NCI-H345 treated with DMSO at 0.1 percent for 48 hours (cell line): ENCODE measurements around the gene RHCG.

Experiments used
- DNase-seq: peaks from one replicate; lab custom pipeline; 2025; ENCODE audit not compliant: unreplicated experiment; lab: John Stamatoyannopoulos, UW

Gene RHCG

GRCh38 chr15:89446255-89446891 lies 50.0 kb downstream of the RHCG start:
- DNase-seq, result no peak

GRCh38 chr15:89445518-89445917 lies 50.9 kb downstream of the RHCG start:
- no peak for DNase-seq

- DNase-seq, result no peak
Observed at GRCh38 chr15:89444241-89445225, 51.9 kb downstream of the RHCG start.

- DNase-seq, result no peak
Observed at GRCh38 chr15:89443581-89443980, 52.8 kb downstream of the RHCG start.

GRCh38 chr15:89442671-89443307 lies 53.6 kb downstream of the RHCG start:
- DNase-seq, result no peak

GRCh38 chr15:89442155-89442554 lies 54.2 kb downstream of the RHCG start:
- no peak for DNase-seq

GRCh38 chr15:89441295-89441812 lies 55.0 kb downstream of the RHCG start:
- no peak for DNase-seq

- DNase-seq, result no peak
Observed at GRCh38 chr15:89439764-89440163, 56.6 kb downstream of the RHCG start.

- DNase-seq, result no peak
Observed at GRCh38 chr15:89436560-89437311, 59.6 kb downstream of the RHCG start.

- no peak for DNase-seq
Observed at GRCh38 chr15:89435362-89435761, 61.0 kb downstream of the RHCG start.

- DNase-seq, result no peak
Observed at GRCh38 chr15:89433686-89434085, 62.7 kb downstream of the RHCG start.

GRCh38 chr15:89430530-89431341 lies 65.6 kb downstream of the RHCG start:
- peak; percentile 22 for DNase-seq

GRCh38 chr15:89429986-89430385 lies 66.4 kb downstream of the RHCG start:
- DNase-seq, result no peak

GRCh38 chr15:89429023-89429422 lies 67.4 kb downstream of the RHCG start:
- DNase-seq, result no peak

GRCh38 chr15:89428246-89428645 lies 68.1 kb downstream of the RHCG start:
- no peak for DNase-seq

- no peak for DNase-seq
Observed at GRCh38 chr15:89426500-89426899, 69.9 kb downstream of the RHCG start.

- DNase-seq, result no peak
Observed at GRCh38 chr15:89423981-89424380, 72.4 kb downstream of the RHCG start.
